Mesendoderm (in vitro differentiated cells): ENCODE results near the gene RASAL1.
A peak's percentile ranks its signal among the peaks of the same experiment; 100 is the strongest.

ENCODE experiments used
- DNase-seq: peaks from one replicate; pipeline ENCODE4 v3.0.0; 2013
- H2AK5ac ChIP-seq: 2 replicates; pipeline ENCODE4 v1.6.1; 2013; ENCODE audit warnings: low read length, inconsistent platforms
- H2BK120ac ChIP-seq: 2 replicates; pipeline ENCODE4 v1.6.1; 2013; ENCODE audit warnings: low read depth, mild to moderate bottlenecking, low read length, moderate library complexity, mixed read lengths
- H2BK15ac ChIP-seq: replicated peaks from 2 replicates; pipeline ENCODE4 v1.6.1; 2013; ENCODE audit warnings: low read depth, mild to moderate bottlenecking, moderate library complexity
- H2BK5ac ChIP-seq: 2 replicates; pipeline ENCODE4 v1.6.1; 2013; ENCODE audit warnings: low read length, inconsistent platforms
- H3K18ac ChIP-seq: 2 replicates; pipeline ENCODE4 v1.6.1; 2013; ENCODE audit warnings: mild to moderate bottlenecking, low read length, mixed read lengths
- H3K23ac ChIP-seq: one replicate; pipeline ENCODE4 v1.6.1; 2013; ENCODE audit warnings: low read length
- H3K27ac ChIP-seq: 2 replicates; pipeline ENCODE4 v1.5.1; 2013; ENCODE audit warnings: low read depth, mild to moderate bottlenecking, inconsistent platforms, low read length, moderate library complexity
- H3K27me3 ChIP-seq: 2 replicates; pipeline ENCODE4 v1.6.1; 2013; ENCODE audit warnings: low read length, control low read depth, mild to moderate bottlenecking, inconsistent platforms; ENCODE audit not compliant: insufficient read depth, poor library complexity
- H3K36me3 ChIP-seq: 2 replicates; pipeline ENCODE4 v1.6.1; 2013; ENCODE audit warnings: low read length, inconsistent platforms; ENCODE audit not compliant: control insufficient read depth, insufficient read depth
- H3K4ac ChIP-seq: one replicate; pipeline ENCODE4 v1.6.1; 2013; ENCODE audit warnings: low read depth, mild to moderate bottlenecking, low read length, moderate library complexity
- H3K4me1 ChIP-seq: 2 replicates; pipeline ENCODE4 v1.6.1; 2013; ENCODE audit warnings: low read depth, low read length, inconsistent platforms; ENCODE audit not compliant: control insufficient read depth
- H3K4me2 ChIP-seq: 2 replicates; pipeline ENCODE4 v1.6.1; 2013; ENCODE audit warnings: low read length
- H3K4me3 ChIP-seq: 2 replicates; pipeline ENCODE4 v1.5.1; 2013; ENCODE audit warnings: mild to moderate bottlenecking, low read length
- H3K56ac ChIP-seq: one replicate; pipeline ENCODE4 v1.6.1; 2013; ENCODE audit warnings: low read length
- H3K79me1 ChIP-seq: 2 replicates; pipeline ENCODE4 v1.6.1; 2013; ENCODE audit warnings: low read length, inconsistent platforms
- H3K79me2 ChIP-seq: 2 replicates; pipeline ENCODE4 v1.6.1; 2013; ENCODE audit warnings: mild to moderate bottlenecking, low read length; ENCODE audit not compliant: control insufficient read depth, insufficient read depth
- H3K9ac ChIP-seq: 2 replicates; pipeline ENCODE4 v1.6.1; 2013; ENCODE audit warnings: low read length, inconsistent platforms
- H4K5ac ChIP-seq: one replicate; pipeline ENCODE4 v1.6.1; 2013; ENCODE audit warnings: low read length
- H4K8ac ChIP-seq: one replicate; pipeline ENCODE4 v1.6.1; 2013; ENCODE audit warnings: low read depth, mild to moderate bottlenecking, control low read depth, low read length, moderate library complexity
- WGBS: extraction: QIAGEN DNeasy Blood & Tissue Kit; methylation state at CpG from one replicate; pipeline ENCODE4 v1.1.7; 2013; ENCODE audit warnings: low lambda C conversion rate, missing lambda C conversion rate; ENCODE audit not compliant: insufficient coverage; ENCODE audit errors: extremely low coverage; 5-methylcytosine and 5-hydroxymethylcytosine counted together

Gene RASAL1

GRCh38 chr12:113090740-113091139 lies 44.8 kb downstream of the RASAL1 start:
- Histone ChIP-seq H4K5ac (no peak overlapping the region), H3K23ac (no peak overlapping the region), H3K4me3 (no peak overlapping the region), H3K4ac (no peak overlapping the region), H2BK5ac (no peak overlapping the region), H3K27me3 (no peaks in the 10 kb centered on the region), H4K8ac (no peak overlapping the region), H3K79me1 (no peaks in the 10 kb centered on the region), H3K9ac (no peak overlapping the region), H2BK15ac (no peak overlapping the region), H3K79me2 (no peaks in the 10 kb centered on the region), H3K27ac (no peak overlapping the region), H2BK120ac (no peak overlapping the region), H3K4me1 (peaks cover 7% of the 10 kb centered on the region), H3K4me2 (no peak overlapping the region), H2AK5ac (no peak overlapping the region), H3K36me3 (no peaks in the 10 kb centered on the region), H3K56ac (no peak overlapping the region), H3K18ac (no peak overlapping the region)
- WGBS = no CpG with 5 or more reads among the region's 21 CpGs
- DNase-seq = no peak

DNA sequence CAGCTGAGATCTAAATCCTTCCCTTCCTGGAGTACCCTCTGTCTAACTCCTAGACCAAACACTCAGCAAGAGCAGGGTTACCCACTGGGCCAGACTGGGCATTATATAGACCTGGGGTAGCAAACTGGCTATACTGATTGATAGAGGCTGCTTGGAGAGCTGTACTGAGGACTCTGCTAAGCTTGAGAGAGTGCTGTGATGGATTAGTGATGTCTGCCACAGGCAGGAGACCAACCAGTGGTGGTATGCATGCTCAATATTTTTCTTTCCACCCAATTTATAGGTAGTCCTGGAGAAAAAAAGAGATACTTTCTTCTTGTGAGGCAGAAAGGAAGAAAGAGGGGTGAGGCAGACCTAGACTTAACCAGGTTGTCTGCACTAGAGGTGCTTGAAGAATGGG lies 45.7 kb downstream of the RASAL1 start:
- no peak overlapping the region for H3K9ac ChIP-seq
- H3K18ac ChIP-seq = no peak overlapping the region
- no peak for DNase-seq
- H3K4me1 ChIP-seq = peaks cover 7% of the 10 kb centered on the region
- H4K8ac ChIP-seq = no peak overlapping the region
- H2BK5ac ChIP-seq = no peak overlapping the region
- H2AK5ac ChIP-seq = no peak overlapping the region
- no peak overlapping the region for H3K56ac ChIP-seq
- no peaks in the 10 kb centered on the region for H3K79me1 ChIP-seq
- no peak overlapping the region for H3K23ac ChIP-seq
- no peak overlapping the region for H3K27ac ChIP-seq
- H3K4ac ChIP-seq = no peak overlapping the region
- H4K5ac ChIP-seq = no peak overlapping the region
- no peak overlapping the region for H2BK120ac ChIP-seq
- H3K27me3 ChIP-seq = no peaks in the 10 kb centered on the region
- no peak overlapping the region for H3K4me3 ChIP-seq
- H3K36me3 ChIP-seq = no peaks in the 10 kb centered on the region
- no peak overlapping the region for H3K4me2 ChIP-seq
- H3K79me2 ChIP-seq = no peaks in the 10 kb centered on the region
- H2BK15ac ChIP-seq = no peak overlapping the region

DNA sequence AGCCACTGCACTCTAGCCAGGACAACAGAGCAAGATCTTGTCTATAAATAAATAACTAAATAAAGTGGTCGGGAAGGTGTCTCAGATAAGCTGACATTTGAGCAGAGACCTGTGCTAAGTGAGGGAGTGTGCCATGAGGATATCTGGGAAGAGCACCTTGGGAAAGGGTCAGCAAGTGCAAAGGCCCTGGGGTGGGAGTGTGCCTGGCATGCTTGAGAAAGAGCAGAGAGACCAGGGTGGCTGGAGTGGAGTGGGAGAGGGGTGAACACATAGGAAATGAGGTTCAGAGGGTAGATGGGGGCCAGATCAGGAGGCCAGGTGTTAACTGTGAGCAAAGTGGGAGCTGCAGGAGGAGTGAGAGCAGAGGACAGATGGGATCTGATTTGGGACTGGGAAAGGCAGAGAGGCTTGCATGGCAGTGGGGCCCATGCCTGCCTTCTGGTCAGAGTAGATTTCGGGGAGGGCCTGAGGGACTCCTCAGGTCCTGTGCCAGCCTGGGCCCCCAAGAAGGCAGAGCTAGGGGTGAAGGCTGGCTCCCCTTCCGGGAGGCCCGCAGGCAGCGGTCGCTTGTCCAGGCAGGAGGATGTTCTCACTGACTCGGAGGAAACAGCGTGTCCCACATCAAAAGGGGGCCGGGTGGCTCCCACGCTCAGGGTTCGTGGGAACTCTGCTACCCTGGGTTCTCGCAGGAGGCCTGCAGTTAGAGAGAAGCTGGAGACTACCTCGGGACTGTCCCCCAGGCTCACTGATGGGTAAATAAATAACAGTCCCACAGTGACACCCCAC lies 46.4 kb downstream of the RASAL1 start:
- Histone ChIP-seq H4K5ac (no peak overlapping the region), H3K4ac (no peak overlapping the region), H3K4me1 (peaks cover 7% of the 10 kb centered on the region), H4K8ac (no peak overlapping the region), H3K4me3 (no peak overlapping the region), H3K4me2 (no peak overlapping the region), H3K27me3 (no peaks in the 10 kb centered on the region), H3K27ac (no peak overlapping the region), H2BK15ac (no peak overlapping the region), H3K79me1 (no peaks in the 10 kb centered on the region), H2BK5ac (no peak overlapping the region), H2AK5ac (no peak overlapping the region), H3K36me3 (no peaks in the 10 kb centered on the region), H3K79me2 (no peaks in the 10 kb centered on the region), H3K23ac (no peak overlapping the region), H3K56ac (no peak overlapping the region), H3K9ac (no peak overlapping the region), H3K18ac (no peak overlapping the region), H2BK120ac (no peak overlapping the region)
- no peak for DNase-seq
- no CpG with 5 or more reads among the region's 13 CpGs for WGBS

- Histone ChIP-seq H3K4ac (no peak overlapping the region), H3K4me1 (peaks cover 7% of the 10 kb centered on the region), H3K27me3 (no peaks in the 10 kb centered on the region), H4K5ac (no peak overlapping the region), H2BK15ac (no peak overlapping the region), H2AK5ac (no peak overlapping the region), H3K23ac (no peak overlapping the region), H3K4me2 (no peak overlapping the region), H3K27ac (no peak overlapping the region), H3K18ac (no peak overlapping the region), H3K56ac (no peak overlapping the region), H3K4me3 (no peak overlapping the region), H2BK5ac (no peak overlapping the region), H4K8ac (no peak overlapping the region), H2BK120ac (no peak overlapping the region), H3K9ac (no peak overlapping the region), H3K79me2 (no peaks in the 10 kb centered on the region), H3K36me3 (no peaks in the 10 kb centered on the region), H3K79me1 (no peaks in the 10 kb centered on the region)
- DNase-seq = peak; percentile 24
- no CpG with 5 or more reads among the region's 3 CpGs for WGBS
These were observed 47.5 kb downstream of the RASAL1 start for GRCh38 chr12:113088037-113088436.

- H4K5ac ChIP-seq = no peak overlapping the region
- no peak overlapping the region for H2BK5ac ChIP-seq
- H3K36me3 ChIP-seq = no peaks in the 10 kb centered on the region
- no peak for DNase-seq
- peaks cover 7% of the 10 kb centered on the region for H3K4me1 ChIP-seq
- no peak overlapping the region for H3K27ac ChIP-seq
- H2AK5ac ChIP-seq = peak overlapping the region; percentile 10
- H4K8ac ChIP-seq = no peak overlapping the region
- no peak overlapping the region for H2BK120ac ChIP-seq
- no peaks in the 10 kb centered on the region for H3K79me1 ChIP-seq
- H3K4ac ChIP-seq = no peak overlapping the region
- peak overlapping the region; percentile 31 for H3K56ac ChIP-seq
- no peak overlapping the region for H3K23ac ChIP-seq
- WGBS = no CpG with 5 or more reads among the region's 5 CpGs
- no peak overlapping the region for H3K9ac ChIP-seq
- H2BK15ac ChIP-seq = no peak overlapping the region
- no peaks in the 10 kb centered on the region for H3K27me3 ChIP-seq
- H3K4me3 ChIP-seq = no peak overlapping the region
- peak overlapping the region; percentile 7 for H3K18ac ChIP-seq
- H3K4me2 ChIP-seq = no peak overlapping the region
- no peaks in the 10 kb centered on the region for H3K79me2 ChIP-seq
These were observed 48.4 kb downstream of the RASAL1 start for GRCh38 chr12:113087193-113087592.
